Measurements from ENCODE around the gene PPP1R13B. TPM values are rescaled to one million over a fixed set of nuclear protein-coding genes. Genes with fewer than 3 reads are reported as not detected.

PPP1R13B gene
- total and polyA plus RNA-seq, 7 experiments from 2014 or later = 3.3 to 26.8 (median 16.9) TPM

- intact Hi-C loops (cut with micrococcal nuclease) = no loop called here
- ATAC-seq = no peak
- CTCF ChIA-PET = no interaction called here
Observed at GRCh38 chr14:103886304-103887169, 39.2 kb upstream of the PPP1R13B start.

GRCh38 chr14:103885509-103885932 is 38.1 kb upstream of the PPP1R13B start:
- Histone ChIP-seq H3K4me3 (ENCODE audit: low read length) (no peak overlapping the region), H3K27ac (ENCODE audit: low read depth, low read length) (no peak overlapping the region), H3K9me3 (ENCODE audit: control insufficient read depth in 2 of 3, low read length in 3 of 3) (no peaks in the 10 kb centered on the region), H3K4me1 (ENCODE audit: control insufficient read depth in 2 of 2, insufficient read depth in 2 of 2, low read length in 2 of 2) (peaks cover 0 to 3% of the 10 kb centered on the region in 2 donors), H3K27me3 (ENCODE audit: control insufficient read depth in 2 of 2, insufficient read depth in 2 of 2, low read length in 2 of 2) (no peaks in the 10 kb centered on the region), H3K36me3 (ENCODE audit: control insufficient read depth in 2 of 3, insufficient read depth in 3 of 3, low read length in 3 of 3) (no peaks in the 10 kb centered on the region)
- ChIA-PET CTCF (no interaction called here), POLR2A (no interaction called here)
- H3K9me3 Mint-ChIP-seq = no peaks in the 10 kb centered on the region
- H3K27ac Mint-ChIP-seq = no peak overlapping the region
- no peak overlapping the region for H3K4me3 Mint-ChIP-seq
- no peak for ATAC-seq
- H3K4me1 Mint-ChIP-seq = peaks cover 0 to 9% (median 5%) of the 10 kb centered on the region in 7 donors
- intact Hi-C loops (cut with micrococcal nuclease) = no loop called here
- peaks cover 0 to 6% (median 0%) of the 10 kb centered on the region in 5 donors for H3K27me3 Mint-ChIP-seq
- no peak for DNase-seq
- H3K36me3 Mint-ChIP-seq = no peaks in the 10 kb centered on the region

More at GRCh38 chr14:103886304-103887169, 39.2 kb upstream of the PPP1R13B start:
- DNase-seq = no peak
- Histone ChIP-seq H3K4me3 (ENCODE audit: low read length) (no peak overlapping the region), H3K4me1 (ENCODE audit: control insufficient read depth in 2 of 2, insufficient read depth in 2 of 2, low read length in 2 of 2) (no peaks in the 10 kb centered on the region), H3K27me3 (ENCODE audit: control insufficient read depth in 2 of 2, insufficient read depth in 2 of 2, low read length in 2 of 2) (no peaks in the 10 kb centered on the region), H3K27ac (ENCODE audit: low read depth, low read length) (no peak overlapping the region), H3K9me3 (ENCODE audit: control insufficient read depth in 2 of 3, low read length in 3 of 3) (no peaks in the 10 kb centered on the region), H3K36me3 (ENCODE audit: control insufficient read depth in 2 of 3, insufficient read depth in 3 of 3, low read length in 3 of 3) (no peaks in the 10 kb centered on the region)
- H3K27me3 Mint-ChIP-seq = no peaks in the 10 kb centered on the region
- POLR2A ChIA-PET = no interaction called here
- no peaks in the 10 kb centered on the region for H3K36me3 Mint-ChIP-seq
- no peak overlapping the region for H3K27ac Mint-ChIP-seq
- no peaks in the 10 kb centered on the region for H3K4me1 Mint-ChIP-seq
- no peak overlapping the region for H3K4me3 Mint-ChIP-seq
- H3K9me3 Mint-ChIP-seq = no peaks in the 10 kb centered on the region

- Histone ChIP-seq H3K27ac (ENCODE audit: low read depth, low read length) (no peak overlapping the region), H3K4me3 (ENCODE audit: low read length) (no peak overlapping the region), H3K27me3 (ENCODE audit: control insufficient read depth in 2 of 2, insufficient read depth in 2 of 2, low read length in 2 of 2) (no peaks in the 10 kb centered on the region), H3K9me3 (ENCODE audit: control insufficient read depth in 2 of 3, low read length in 3 of 3) (no peaks in the 10 kb centered on the region), H3K36me3 (ENCODE audit: control insufficient read depth in 2 of 3, insufficient read depth in 3 of 3, low read length in 3 of 3) (no peaks in the 10 kb centered on the region), H3K4me1 (ENCODE audit: control insufficient read depth in 2 of 2, insufficient read depth in 2 of 2, low read length in 2 of 2) (peaks cover 0 to 9% of the 10 kb centered on the region in 2 donors)
- Mint-ChIP-seq H3K9me3 (no peaks in the 10 kb centered on the region), H3K27me3 (peaks cover 0 to 6% (median 0%) of the 10 kb centered on the region in 5 donors), H3K4me3 (no peak overlapping the region), H3K36me3 (no peaks in the 10 kb centered on the region), H3K27ac (no peak overlapping the region), H3K4me1 (peaks cover 0 to 15% (median 10%) of the 10 kb centered on the region in 7 donors)
- ChIA-PET POLR2A (no interaction called here), CTCF (no interaction called here)
- intact Hi-C loops (cut with micrococcal nuclease) = no loop called here
- no peak for DNase-seq
- no peak for ATAC-seq
Observed at GRCh38 chr14:103884854-103885253, 37.5 kb upstream of the PPP1R13B start.

DNA sequence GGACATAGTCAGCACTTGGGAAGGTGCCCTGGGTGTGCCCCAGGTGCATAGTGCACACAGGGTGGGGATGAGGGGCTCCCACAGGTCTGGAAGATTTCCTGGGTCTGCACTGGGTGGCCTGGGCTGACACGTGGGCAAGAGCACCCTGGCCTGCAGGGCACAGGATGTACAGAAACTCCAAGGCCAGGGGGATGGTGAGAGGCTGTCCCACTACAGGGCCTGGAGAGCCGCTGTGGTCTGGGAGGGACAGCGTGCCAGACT is 35.8 kb upstream of the PPP1R13B start:
- ChIA-PET CTCF (no interaction called here), POLR2A (no interaction called here)
- Mint-ChIP-seq H3K36me3 (no peaks in the 10 kb centered on the region), H3K4me1 (peaks cover 7 to 28% (median 11%) of the 10 kb centered on the region in 7 donors), H3K9me3 (no peaks in the 10 kb centered on the region), H3K4me3 (no peak overlapping the region), H3K27me3 (peaks cover 0 to 6% (median 0%) of the 10 kb centered on the region in 5 donors), H3K27ac (no peak overlapping the region)
- Histone ChIP-seq H3K9me3 (ENCODE audit: control insufficient read depth in 2 of 3, low read length in 3 of 3) (no peaks in the 10 kb centered on the region), H3K36me3 (ENCODE audit: control insufficient read depth in 2 of 3, insufficient read depth in 3 of 3, low read length in 3 of 3) (no peaks in the 10 kb centered on the region), H3K27me3 (ENCODE audit: control insufficient read depth in 2 of 2, insufficient read depth in 2 of 2, low read length in 2 of 2) (no peaks in the 10 kb centered on the region), H3K4me3 (ENCODE audit: low read length) (no peak overlapping the region), H3K4me1 (ENCODE audit: control insufficient read depth in 2 of 2, insufficient read depth in 2 of 2, low read length in 2 of 2) (peaks cover 0 to 15% of the 10 kb centered on the region in 2 donors), H3K27ac (ENCODE audit: low read depth, low read length) (no peak overlapping the region)
- DNase-seq (no peak), ATAC-seq (no peak)
- intact Hi-C loops (cut with micrococcal nuclease) = no loop called here

DNA sequence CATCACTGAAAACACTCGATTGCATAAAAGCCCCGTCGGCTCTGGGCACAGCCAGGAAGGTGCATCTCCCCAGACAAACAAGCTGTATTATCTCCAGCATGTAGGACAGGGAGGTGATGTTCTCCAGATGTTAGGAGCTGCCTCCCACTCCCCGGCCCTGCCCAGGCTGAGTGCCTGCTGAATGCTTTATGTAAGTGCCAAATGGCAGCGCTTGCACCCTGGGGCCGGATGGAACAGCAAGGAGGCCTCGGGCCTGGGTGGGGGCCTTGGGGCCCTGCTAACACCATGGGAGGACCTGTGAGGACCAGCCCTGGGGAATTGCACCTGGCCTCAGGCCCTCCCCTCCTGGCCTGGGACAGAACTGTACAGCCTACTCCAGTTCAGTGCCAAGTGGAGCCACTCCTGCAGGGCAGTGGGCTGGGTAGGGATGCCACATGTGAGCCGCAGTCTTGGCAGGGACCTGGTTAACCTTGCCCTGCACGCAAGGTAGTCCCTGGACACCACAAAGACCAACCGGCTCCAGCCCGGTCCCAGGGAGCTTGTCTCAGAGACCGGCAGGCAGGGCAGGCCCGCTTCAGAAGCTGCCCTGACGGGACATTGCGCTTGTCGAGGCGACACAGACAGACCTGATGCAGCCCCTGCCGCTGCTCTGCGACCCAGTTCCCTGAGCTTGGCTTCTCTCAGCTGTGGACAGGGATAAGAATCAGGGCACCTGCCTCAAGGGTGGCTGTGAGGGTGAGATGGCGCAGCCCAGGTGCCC is 35.3 kb upstream of the PPP1R13B start:
- H3K27ac Mint-ChIP-seq = no peak overlapping the region
- no peak overlapping the region for H3K4me3 ChIP-seq (ENCODE audit: low read length)
- intact Hi-C loops (cut with micrococcal nuclease) = no loop called here
- peaks cover 0 to 15% of the 10 kb centered on the region in 2 donors for H3K4me1 ChIP-seq (ENCODE audit: control insufficient read depth in 2 of 2, insufficient read depth in 2 of 2, low read length in 2 of 2)
- no peaks in the 10 kb centered on the region for H3K9me3 Mint-ChIP-seq
- ATAC-seq = no peak
- peaks cover 7 to 28% (median 11%) of the 10 kb centered on the region in 7 donors for H3K4me1 Mint-ChIP-seq
- no peak for DNase-seq
- peaks cover 0 to 6% (median 0%) of the 10 kb centered on the region in 5 donors for H3K27me3 Mint-ChIP-seq
- no peaks in the 10 kb centered on the region for H3K9me3 ChIP-seq (ENCODE audit: control insufficient read depth in 2 of 3, low read length in 3 of 3)
- POLR2A ChIA-PET = no interaction called here
- H3K27ac ChIP-seq (ENCODE audit: low read depth, low read length) = no peak overlapping the region
- no peaks in the 10 kb centered on the region for H3K36me3 Mint-ChIP-seq
- H3K27me3 ChIP-seq (ENCODE audit: control insufficient read depth in 2 of 2, insufficient read depth in 2 of 2, low read length in 2 of 2) = no peaks in the 10 kb centered on the region
- CTCF ChIA-PET = no interaction called here
- no peaks in the 10 kb centered on the region for H3K36me3 ChIP-seq (ENCODE audit: control insufficient read depth in 2 of 3, insufficient read depth in 3 of 3, low read length in 3 of 3)
- H3K4me3 Mint-ChIP-seq = peak overlapping the region in 1 of 10 donors; percentile 41

DNA sequence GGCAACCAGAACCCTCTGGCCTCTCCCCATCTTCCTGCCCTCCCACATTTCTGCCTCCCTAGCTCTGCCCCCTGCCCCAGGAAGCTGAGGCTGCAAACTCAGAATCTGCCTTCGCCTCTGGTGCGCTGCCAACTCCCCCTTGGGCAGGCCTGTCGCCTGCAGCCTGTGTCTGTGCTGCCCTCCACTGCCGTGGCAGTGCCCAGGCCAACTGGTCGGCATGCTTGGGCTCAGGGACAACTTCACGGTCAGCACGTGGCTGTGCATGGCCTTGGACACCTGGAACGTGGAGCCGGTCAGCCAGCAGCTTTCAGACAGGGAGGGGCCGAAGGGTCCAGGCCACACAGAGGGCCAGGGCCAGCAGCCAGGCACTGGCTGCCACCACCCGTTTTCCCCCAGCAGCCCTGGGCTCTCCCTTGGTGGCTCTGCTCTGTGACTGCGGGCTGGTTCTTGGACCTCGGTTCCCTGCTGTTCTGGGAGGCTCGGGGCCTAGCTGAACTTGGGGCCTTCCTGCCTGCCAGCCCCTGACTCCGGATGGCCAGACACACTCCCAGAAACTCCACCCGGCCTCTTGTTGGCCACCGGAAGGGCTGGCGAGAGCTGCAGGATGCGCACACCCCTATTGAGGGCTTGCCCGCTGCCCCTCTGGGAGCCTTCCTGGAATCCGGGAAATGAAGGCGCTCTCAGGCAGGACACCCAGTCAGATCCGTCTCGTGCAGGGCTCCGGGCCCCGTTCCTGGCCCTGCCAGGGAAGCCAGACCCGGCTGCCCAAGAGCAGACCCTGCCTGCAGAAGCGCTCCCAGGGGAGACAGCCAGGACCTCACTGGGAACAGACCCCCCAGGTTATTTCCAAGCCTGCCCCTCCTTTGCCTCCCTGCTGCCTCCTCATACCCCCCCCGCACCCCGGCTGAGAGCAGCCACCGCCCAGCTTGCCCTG is 34.2 kb upstream of the PPP1R13B start:
- peak overlapping the region in 4 of 10 donors; percentile 74 to 81 (median 80) for H3K4me3 Mint-ChIP-seq
- CTCF ChIA-PET = interaction anchor here (1.1 to 1.6 kb wide), 4 partner anchors 23 to 72 kb away, joined by 3 to 4 read pairs (median 4); no protein-coding TSS in a partner anchor
- POLR2A ChIA-PET = interaction anchor here (0.5 to 1.4 kb wide), 3 partner anchors 9 to 871 kb away, joined by 3 to 4 read pairs (median 3); no protein-coding TSS in a partner anchor

More for the DNA sequence above, 34.2 kb upstream of the PPP1R13B start:
- intact Hi-C loops (cut with micrococcal nuclease) = no loop called here
- peaks cover 0 to 15% of the 10 kb centered on the region in 2 donors for H3K4me1 ChIP-seq (ENCODE audit: control insufficient read depth in 2 of 2, insufficient read depth in 2 of 2, low read length in 2 of 2)
- no peaks in the 10 kb centered on the region for H3K36me3 ChIP-seq (ENCODE audit: control insufficient read depth in 2 of 3, insufficient read depth in 3 of 3, low read length in 3 of 3)
- H3K36me3 Mint-ChIP-seq = no peaks in the 10 kb centered on the region
- peaks cover 7 to 28% (median 13%) of the 10 kb centered on the region in 7 donors for H3K4me1 Mint-ChIP-seq
- no peak for ATAC-seq
- no peaks in the 10 kb centered on the region for H3K9me3 Mint-ChIP-seq
- no peak for DNase-seq
- no peak overlapping the region for H3K27ac ChIP-seq (ENCODE audit: low read depth, low read length)
- no peaks in the 10 kb centered on the region for H3K27me3 ChIP-seq (ENCODE audit: control insufficient read depth in 2 of 2, insufficient read depth in 2 of 2, low read length in 2 of 2)
- H3K27ac Mint-ChIP-seq = no peak overlapping the region
- peaks cover 0 to 6% (median 0%) of the 10 kb centered on the region in 5 donors for H3K27me3 Mint-ChIP-seq
- no peaks in the 10 kb centered on the region for H3K9me3 ChIP-seq (ENCODE audit: control insufficient read depth in 2 of 3, low read length in 3 of 3)
- no peak overlapping the region for H3K4me3 ChIP-seq (ENCODE audit: low read length)

All from naive thymus-derived CD4-positive, alpha-beta T cell (primary cell).